HG02759 (cell line): ENCODE results near the gene CCM2L.

ENCODE experiments used
- ATAC-seq: cut with Tn5 transposase; IDR thresholded peaks from one replicate; pipeline ENCODE4 v1.9.1; 2021; ENCODE audit warnings: mild to moderate bottlenecking, moderate library complexity; ENCODE audit not compliant: unreplicated experiment

CCM2L gene

GRCh38 chr20:31991339-31991705, 18.9 kb upstream of the CCM2L start:
- no peak for ATAC-seq

GRCh38 chr20:31992086-31992485, 18.2 kb upstream of the CCM2L start:
- ATAC-seq: no peak

- ATAC-seq: no peak
Measured at GRCh38 chr20:31996996-31997395, 13.2 kb upstream of the CCM2L start.

- ATAC-seq: no peak
Measured at GRCh38 chr20:31998246-31998645, 12.0 kb upstream of the CCM2L start.

- ATAC-seq: no peak
Measured at GRCh38 chr20:32003325-32003724, 6.9 kb upstream of the CCM2L start.

GRCh38 chr20:32004963-32005362, 5.3 kb upstream of the CCM2L start:
- no peak for ATAC-seq

- no peak for ATAC-seq
Measured at GRCh38 chr20:32006053-32006452, 4.2 kb upstream of the CCM2L start.

- no peak for ATAC-seq
Measured at GRCh38 chr20:32006841-32007786, 3.1 kb upstream of the CCM2L start.

- no peak for ATAC-seq
Measured at GRCh38 chr20:32007787-32008616, 2.2 kb upstream of the CCM2L start.

GRCh38 chr20:32009564-32009963, 674 bp upstream of the CCM2L start:
- no peak for ATAC-seq

GRCh38 chr20:32010666-32011065, 428 bp downstream of the CCM2L start:
- ATAC-seq: no peak

- no peak for ATAC-seq
Measured at GRCh38 chr20:32012159-32012688, 2.0 kb downstream of the CCM2L start.

- no peak for ATAC-seq
Measured at GRCh38 chr20:32013326-32013725, 3.1 kb downstream of the CCM2L start.

GRCh38 chr20:32017711-32018251, 7.5 kb downstream of the CCM2L start:
- peak; percentile 18 for ATAC-seq

GRCh38 chr20:32018269-32019155, 8.3 kb downstream of the CCM2L start:
- ATAC-seq: peak; percentile 56

GRCh38 chr20:32019156-32019510, 8.9 kb downstream of the CCM2L start:
- ATAC-seq: peak; percentile 22

GRCh38 chr20:32019563-32020463, 9.6 kb downstream of the CCM2L start:
- no peak for ATAC-seq

GRCh38 chr20:32021091-32021490, 10.9 kb downstream of the CCM2L start:
- no peak for ATAC-seq

- ATAC-seq: no peak
Measured at GRCh38 chr20:32024683-32025295, 14.6 kb downstream of the CCM2L start.
